ENCODE data around the gene CCL13.
"Not testable (repeated sequence)": the region's sequence is repeated elsewhere in the genome, so short reads cannot be mapped to it uniquely, and the experiment has no call there.

The CCL13 gene

DNA sequence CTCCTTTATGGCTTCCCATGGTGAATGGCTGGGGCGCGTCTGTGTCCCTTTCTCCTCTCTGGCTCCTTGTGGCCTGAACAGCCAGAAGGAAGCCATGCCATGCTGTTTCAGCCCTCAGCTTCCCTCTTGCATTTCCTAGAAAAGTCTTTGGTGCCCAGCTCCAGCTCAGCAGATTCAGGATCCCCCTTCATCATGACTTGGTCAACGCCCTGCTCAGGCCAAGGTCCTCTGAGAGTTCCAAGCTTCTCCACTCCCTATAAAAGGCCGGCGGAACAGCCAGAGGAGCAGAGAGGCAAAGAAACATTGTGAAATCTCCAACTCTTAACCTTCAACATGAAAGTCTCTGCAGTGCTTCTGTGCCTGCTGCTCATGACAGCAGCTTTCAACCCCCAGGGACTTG lies at the start of gene CCL13:
Gene CCL13 (plus strand): TSS at position 287 of the 400 bp plus-strand sequence. CDS start 47 bp downstream, at position 334.
- no peak for DNase-seq

DNA sequence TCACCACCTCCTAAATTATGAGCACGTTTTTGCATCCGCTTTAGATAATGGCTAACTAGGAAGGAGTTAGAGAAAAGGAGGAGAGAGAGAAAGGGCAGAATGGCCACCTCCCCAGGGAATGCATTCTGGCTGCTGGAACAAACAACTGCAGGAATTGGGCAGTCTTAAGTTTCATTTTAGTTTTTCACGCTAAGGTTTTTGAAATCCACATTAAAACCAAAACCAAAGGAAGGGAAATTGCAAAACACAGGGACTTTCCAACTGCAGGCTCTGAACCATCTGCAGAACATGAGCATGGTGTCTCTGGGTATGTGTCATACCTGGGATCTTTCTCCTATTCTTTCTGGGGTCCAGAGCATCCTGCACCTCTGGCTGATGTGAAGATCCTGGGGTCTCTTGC lies 49.2 kb upstream of the CCL13 start:
- DNase-seq: no peak

- DNase-seq: no peak
Measured at GRCh38 chr17:34308371-34308770, 47.9 kb upstream of the CCL13 start.

- no peak for DNase-seq
Measured at GRCh38 chr17:34311291-34311690, 45.0 kb upstream of the CCL13 start.

DNA sequence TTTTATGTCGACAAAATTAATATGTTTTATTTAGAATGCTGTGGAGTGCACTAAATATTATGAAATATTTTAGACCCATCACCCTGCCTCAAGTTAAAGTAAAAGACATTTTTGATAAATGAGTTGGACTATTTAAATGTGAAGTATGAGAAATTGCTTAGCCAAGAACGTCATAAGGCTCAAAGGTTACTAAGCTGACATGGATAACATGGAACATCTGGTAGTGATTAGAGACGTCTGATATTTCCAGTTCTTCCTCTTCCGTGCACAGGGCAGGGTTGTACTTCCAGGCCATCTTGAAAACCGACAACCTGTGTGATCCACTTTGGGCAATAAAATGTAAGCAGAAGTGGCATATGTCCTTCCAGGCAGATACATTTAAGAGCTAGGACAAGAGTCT lies 44.2 kb upstream of the CCL13 start:
- no peak for DNase-seq

GRCh38 chr17:34313164-34313563 lies 43.1 kb upstream of the CCL13 start:
- no peak for DNase-seq

DNA sequence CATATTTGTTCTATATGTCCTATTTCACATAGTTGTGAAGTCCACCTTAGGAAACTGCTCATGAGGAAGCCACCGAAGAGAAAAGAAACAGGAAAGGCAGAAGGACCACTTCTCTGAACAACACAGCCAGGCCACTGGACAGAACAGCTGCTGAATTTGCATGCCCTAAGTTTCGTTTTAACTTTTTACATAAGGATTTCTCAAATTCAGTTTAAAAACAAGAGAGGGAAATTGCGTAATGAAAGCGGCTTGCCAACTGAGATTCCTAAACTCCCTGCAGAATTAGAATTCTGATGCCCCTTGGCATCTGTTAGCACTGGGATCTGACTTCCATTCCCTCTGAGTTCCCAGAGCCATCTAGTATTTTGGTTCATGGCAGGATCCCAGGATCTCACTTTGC lies 42.0 kb upstream of the CCL13 start:
- DNase-seq: no peak

- DNase-seq: no peak
Measured at GRCh38 chr17:34318474-34318873, 37.8 kb upstream of the CCL13 start.

DNA sequence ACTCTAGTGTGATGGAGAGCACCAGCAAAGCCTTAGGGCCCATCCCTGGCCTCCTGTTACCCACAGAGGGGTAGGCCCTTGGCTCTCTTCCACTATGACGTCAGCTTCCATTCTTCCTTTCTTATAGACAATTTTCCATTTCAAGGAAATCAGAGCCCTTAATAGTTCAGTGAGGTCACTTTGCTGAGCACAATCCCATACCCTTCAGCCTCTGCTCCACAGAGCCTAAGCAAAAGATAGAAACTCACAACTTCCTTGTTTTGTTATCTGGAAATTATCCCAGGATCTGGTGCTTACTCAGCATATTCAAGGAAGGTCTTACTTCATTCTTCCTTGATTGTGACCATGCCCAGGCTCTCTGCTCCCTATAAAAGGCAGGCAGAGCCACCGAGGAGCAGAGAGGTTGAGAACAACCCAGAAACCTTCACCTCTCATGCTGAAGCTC lies 37.2 kb upstream of the CCL13 start, which contains the start of gene CCL8:
Gene CCL8 (plus strand): TSS at position 397 of the 445 bp plus-strand sequence. CDS start 67 bp downstream, outside the sequence.
- DNase-seq: no peak

DNA sequence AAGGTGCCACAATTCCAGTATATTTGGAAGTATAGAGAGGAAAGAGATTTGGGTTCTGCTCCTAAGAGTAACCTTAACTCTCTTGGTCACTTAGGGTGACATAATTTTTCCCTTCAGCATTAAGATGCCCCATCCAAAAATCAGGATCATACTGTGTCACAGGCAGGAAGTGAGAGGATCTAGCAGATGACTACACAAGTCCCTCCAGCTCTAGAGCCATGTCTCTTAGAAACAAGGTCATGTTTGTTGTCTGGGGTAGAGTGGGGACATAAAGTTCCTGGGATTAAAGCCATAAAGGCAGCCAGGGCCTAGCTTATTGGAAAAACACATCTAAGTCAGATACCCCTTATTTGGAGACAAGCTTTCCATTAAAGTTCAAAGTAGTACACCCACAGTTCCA lies 34.3 kb upstream of the CCL13 start:
- DNase-seq: no peak

DNA sequence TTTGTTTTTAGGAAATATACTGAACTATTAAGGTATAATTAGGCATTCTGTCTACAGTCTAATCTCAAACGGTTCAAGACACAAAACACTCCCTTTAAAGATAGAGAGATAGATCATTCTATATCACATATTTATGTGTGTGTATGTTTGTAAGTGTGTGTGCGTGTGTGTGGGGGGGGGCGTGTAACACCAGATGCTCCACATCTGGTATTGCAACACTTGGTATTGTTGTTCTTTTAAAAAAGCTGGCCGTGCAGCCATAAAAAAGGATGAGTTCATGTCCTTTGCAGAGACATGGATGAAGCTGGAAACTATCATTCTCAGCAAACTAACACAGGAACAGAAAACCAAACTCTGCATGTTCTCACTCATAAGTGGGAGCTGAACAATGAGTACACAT lies 28.7 kb upstream of the CCL13 start:
- not testable (repeated sequence) for DNase-seq

DNA sequence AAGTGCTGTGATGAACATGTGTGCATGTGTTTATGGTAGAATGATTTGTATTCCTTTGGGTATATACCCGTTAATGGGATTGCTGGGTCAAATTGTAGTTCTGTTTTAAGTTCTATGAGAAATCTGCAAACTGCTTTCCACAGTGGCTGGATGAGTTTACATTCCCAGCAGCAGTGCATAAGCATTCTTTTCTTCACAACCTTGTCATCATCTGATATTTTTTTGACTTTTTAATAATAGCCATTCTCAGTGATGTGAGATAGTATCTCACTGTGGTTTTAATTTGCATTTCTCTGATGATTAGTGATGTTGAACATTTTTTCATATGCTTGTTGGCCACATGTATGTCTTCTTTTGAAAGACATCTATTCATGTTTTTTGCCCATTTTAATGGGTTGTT lies 18.6 kb upstream of the CCL13 start:
- no peak for DNase-seq

- no peak for DNase-seq
Measured at GRCh38 chr17:34339138-34339770, 17.0 kb upstream of the CCL13 start.

GRCh38 chr17:34341916-34342315 lies 14.4 kb upstream of the CCL13 start:
- no peak for DNase-seq

DNA sequence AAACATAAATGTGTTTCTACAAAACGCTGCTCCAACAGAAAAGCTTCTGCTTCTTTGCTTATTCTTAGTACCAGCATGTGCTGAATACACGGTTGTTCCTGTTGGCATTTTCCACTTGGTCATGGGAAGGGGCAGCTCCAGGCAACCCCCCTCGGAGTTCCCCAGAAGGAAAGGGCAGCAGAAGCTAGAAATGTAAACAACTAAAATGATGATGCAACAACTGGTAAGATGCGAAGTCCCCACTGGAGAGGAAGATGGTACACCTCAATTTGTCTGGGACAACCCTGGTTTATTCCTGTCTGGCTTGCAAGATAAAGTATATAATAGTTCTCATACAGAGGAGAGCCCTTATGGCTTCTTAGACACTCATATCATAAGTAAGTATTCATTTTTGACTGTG lies 9.2 kb upstream of the CCL13 start:
- DNase-seq: no peak

GRCh38 chr17:34349751-34350150 lies 6.5 kb upstream of the CCL13 start:
- DNase-seq: no peak

DNA sequence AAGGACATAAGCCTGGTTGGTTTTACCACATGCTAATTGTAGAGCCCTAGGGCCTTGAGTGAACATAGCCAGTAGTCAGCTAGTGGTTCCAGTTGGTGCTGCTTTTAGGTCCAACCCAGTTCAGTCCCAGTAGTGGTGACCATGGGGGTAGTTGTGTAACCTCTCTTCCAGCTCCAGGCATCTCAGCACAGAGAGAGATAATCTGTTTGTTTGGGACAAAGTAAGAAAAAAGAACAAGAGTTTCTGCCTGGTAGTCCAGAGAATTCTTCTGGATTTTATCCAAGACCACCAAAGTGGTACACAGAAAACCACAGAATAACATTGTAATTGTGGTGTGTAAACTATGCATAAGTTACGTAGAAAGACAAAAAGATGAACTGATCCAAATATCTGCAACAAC lies 5.2 kb upstream of the CCL13 start:
- DNase-seq: no peak

GRCh38 chr17:34352191-34352590 lies 4.1 kb upstream of the CCL13 start:
- DNase-seq: no peak

DNA sequence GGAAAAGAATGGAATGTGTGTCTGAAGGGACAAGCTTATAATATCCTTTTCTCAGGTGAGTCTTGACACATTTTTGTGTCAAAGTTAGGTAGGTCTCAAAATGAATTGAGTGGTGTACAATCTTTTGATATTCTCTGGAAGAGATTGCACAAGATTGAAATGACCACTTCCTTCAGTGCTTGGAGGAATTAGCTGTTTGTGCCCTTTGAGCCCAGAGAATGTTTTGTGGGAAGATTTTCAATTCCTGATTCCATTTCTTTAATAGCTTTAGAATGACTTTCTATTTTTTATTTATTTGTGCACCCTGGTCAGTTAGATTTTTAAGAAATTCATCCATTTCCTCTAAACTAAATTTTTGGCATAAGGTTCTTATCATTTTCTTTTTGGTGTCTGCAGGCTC lies 1.6 kb upstream of the CCL13 start:
- no peak for DNase-seq

DNA sequence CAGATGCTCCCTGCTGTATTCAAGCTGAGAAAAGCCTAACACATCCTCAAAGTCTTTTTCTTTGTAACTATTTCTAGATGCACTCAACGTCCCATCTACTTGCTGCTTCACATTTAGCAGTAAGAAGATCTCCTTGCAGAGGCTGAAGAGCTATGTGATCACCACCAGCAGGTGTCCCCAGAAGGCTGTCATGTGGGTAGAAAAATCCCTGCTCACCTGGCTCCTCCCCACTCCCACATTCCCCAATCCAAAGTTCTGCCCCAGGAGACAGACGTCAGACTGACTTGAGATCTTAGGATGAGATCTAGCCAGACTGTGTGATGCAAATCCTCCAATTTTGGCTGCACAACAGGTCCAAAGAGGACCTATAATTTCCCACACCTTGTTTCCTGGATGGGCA lies 1.1 kb downstream of the CCL13 start:
- DNase-seq: no peak

- DNase-seq: no peak
Measured at GRCh38 chr17:34358631-34359030, 2.4 kb downstream of the CCL13 start.

- no peak for DNase-seq
Measured at GRCh38 chr17:34360601-34361270, 4.5 kb downstream of the CCL13 start.

DNA sequence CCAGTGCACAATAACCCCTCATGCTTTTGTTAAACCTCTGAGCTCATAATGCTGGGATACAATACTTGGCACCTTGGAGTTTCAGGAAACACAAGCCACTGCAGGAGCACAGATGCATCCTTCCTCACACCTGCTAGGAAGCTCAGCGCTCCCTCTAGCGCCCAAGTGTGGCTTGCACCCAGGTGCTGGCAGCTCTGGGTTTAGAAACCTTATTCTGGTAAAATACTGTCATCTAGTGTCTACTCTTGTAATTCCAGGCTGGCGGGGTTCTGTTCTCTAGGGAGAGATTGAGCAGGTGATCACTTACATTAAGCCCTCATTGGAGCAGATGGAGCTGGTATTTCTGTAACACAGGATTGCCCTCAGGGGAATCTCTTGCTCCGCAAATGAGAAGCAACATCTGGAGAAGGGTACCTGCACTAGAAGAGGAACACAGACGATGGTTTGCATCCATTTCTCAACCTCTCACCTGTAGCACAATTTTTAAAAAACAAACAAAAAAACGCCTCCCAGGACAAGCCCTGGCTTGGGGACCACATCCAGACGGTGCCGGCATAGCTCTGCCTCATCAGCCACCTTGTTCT lies 5.3 kb downstream of the CCL13 start:
- peak; percentile 76 for DNase-seq

GRCh38 chr17:34363183-34363661 lies 6.9 kb downstream of the CCL13 start, which contains the start of gene CCL1:
Gene CCL1, minus strand, starts transcription at chr17:34363233. Its CDS starts 72 bp downstream, at chr17:34363161.
- DNase-seq: no peak

Measured in amniotic stem cell (primary cell).